CD4-positive, alpha-beta T cell treated with Interleukin-2 at 100 ng/mL for 4 hours (primary cell): ENCODE results near the gene ZNF750.

ENCODE experiments used
- DNase-seq: peaks from one replicate; pipeline ENCODE4 v3.0.0-alpha.2; 2020; ENCODE audit warnings: low spot score

The ZNF750 gene

GRCh38 chr17:82835122-82835521 is 4.7 kb downstream of the ZNF750 start:
- no peak for DNase-seq

- no peak for DNase-seq
Observed at GRCh38 chr17:82832881-82833475, 6.8 kb downstream of the ZNF750 start.

- no peak for DNase-seq
Observed at GRCh38 chr17:82832411-82832810, 7.4 kb downstream of the ZNF750 start.

GRCh38 chr17:82831818-82832200 is 8.0 kb downstream of the ZNF750 start:
- DNase-seq, result no peak

- DNase-seq, result no peak
Observed at GRCh38 chr17:82831041-82831817, 8.6 kb downstream of the ZNF750 start.

GRCh38 chr17:82830249-82830661 is 9.6 kb downstream of the ZNF750 start:
- DNase-seq, result no peak

GRCh38 chr17:82828875-82829487 is 10.8 kb downstream of the ZNF750 start:
- no peak for DNase-seq

- DNase-seq, result no peak
Observed at GRCh38 chr17:82826956-82827355, 12.9 kb downstream of the ZNF750 start.

- DNase-seq, result no peak
Observed at GRCh38 chr17:82826211-82826610, 13.6 kb downstream of the ZNF750 start.

GRCh38 chr17:82825540-82826124 is 14.2 kb downstream of the ZNF750 start:
- DNase-seq, result no peak

GRCh38 chr17:82823004-82823403 is 16.8 kb downstream of the ZNF750 start:
- DNase-seq, result no peak

GRCh38 chr17:82822281-82822680 is 17.5 kb downstream of the ZNF750 start:
- DNase-seq, result no peak

GRCh38 chr17:82821554-82821953 is 18.3 kb downstream of the ZNF750 start:
- no peak for DNase-seq

GRCh38 chr17:82820278-82821251 is 19.3 kb downstream of the ZNF750 start:
- DNase-seq, result no peak

- no peak for DNase-seq
Observed at GRCh38 chr17:82817947-82818346, 21.9 kb downstream of the ZNF750 start.

GRCh38 chr17:82816358-82816757 is 23.5 kb downstream of the ZNF750 start:
- DNase-seq, result no peak

GRCh38 chr17:82815790-82816305 is 24.0 kb downstream of the ZNF750 start:
- no peak for DNase-seq

GRCh38 chr17:82815354-82815753 is 24.5 kb downstream of the ZNF750 start:
- no peak for DNase-seq

- DNase-seq, result no peak
Observed at GRCh38 chr17:82814834-82815233, 25.0 kb downstream of the ZNF750 start.

- no peak for DNase-seq
Observed at GRCh38 chr17:82813299-82814051, 26.3 kb downstream of the ZNF750 start.

GRCh38 chr17:82812601-82813000 is 27.2 kb downstream of the ZNF750 start:
- no peak for DNase-seq
